ENCODE results near the gene TPM4.

TPM4 gene

GRCh38 chr19:16073481-16073880, 2.8 kb upstream of the TPM4 start:
- no peak for TF ChIP-seq CTCF (IDR thresholded peaks at IDR 0.05; ENCODE audit: borderline replicate concordance, insufficient read depth, low read depth, low read length)
- H3K4me3 ChIP-seq (ENCODE audit: low read depth, low read length) = no peak overlapping the region

GRCh38 chr19:16073988-16074387, 2.3 kb upstream of the TPM4 start:
- no peak for TF ChIP-seq CTCF (IDR thresholded peaks at IDR 0.05; ENCODE audit: borderline replicate concordance, insufficient read depth, low read depth, low read length)
- no peak overlapping the region for H3K4me3 ChIP-seq (ENCODE audit: low read depth, low read length)

- TF ChIP-seq CTCF (IDR thresholded peaks at IDR 0.05; ENCODE audit: borderline replicate concordance, insufficient read depth, low read depth, low read length) = no peak
- H3K4me3 ChIP-seq (ENCODE audit: low read depth, low read length) = peak overlapping the region; percentile 92
Observed at GRCh38 chr19:16074488-16075365, 1.6 kb upstream of the TPM4 start.

- peak overlapping the region; percentile 92 for H3K4me3 ChIP-seq (ENCODE audit: low read depth, low read length)
- no peak for TF ChIP-seq CTCF (IDR thresholded peaks at IDR 0.05; ENCODE audit: borderline replicate concordance, insufficient read depth, low read depth, low read length)
Observed at GRCh38 chr19:16075430-16076153, 703 bp upstream of the TPM4 start.

GRCh38 chr19:16076958-16077611, 790 bp downstream of the TPM4 start:
- peak overlapping the region; percentile 92 for H3K4me3 ChIP-seq (ENCODE audit: low read depth, low read length)
- no peak for TF ChIP-seq CTCF (IDR thresholded peaks at IDR 0.05; ENCODE audit: borderline replicate concordance, insufficient read depth, low read depth, low read length)

GRCh38 chr19:16077984-16078758, 1.9 kb downstream of the TPM4 start:
- TF ChIP-seq CTCF (IDR thresholded peaks at IDR 0.05; ENCODE audit: borderline replicate concordance, insufficient read depth, low read depth, low read length) = no peak
- H3K4me3 ChIP-seq (ENCODE audit: low read depth, low read length) = peak overlapping the region; percentile 92
